Measurements from ENCODE around the gene PRRG2. TPM values are rescaled to one million over a fixed set of nuclear protein-coding genes. Genes with fewer than 3 reads are reported as not detected.

PRRG2 gene
- polyA plus RNA-seq, 10 donors = 0.22 to 0.81 (median 0.57) TPM

GRCh38 chr19:49587227-49587626 lies 6.1 kb downstream of the PRRG2 start:
- no peak for DNase-seq

- DNase-seq = no peak
Observed at GRCh38 chr19:49588365-49589122, 7.4 kb downstream of the PRRG2 start.

GRCh38 chr19:49589502-49589905 lies 8.4 kb downstream of the PRRG2 start:
- peak in 1 of 3 donors; percentile 48 for DNase-seq

- DNase-seq = peak; percentile 92 to 96 (median 95)
Observed at GRCh38 chr19:49590071-49590970, 9.2 kb downstream of the PRRG2 start.

- DNase-seq = peak; percentile 73 to 91 (median 80)
Observed at GRCh38 chr19:49590971-49591730, 10.0 kb downstream of the PRRG2 start, which contains the start of gene PRR12. Gene PRR12 (plus strand): TSS chr19:49591182. CDS start chr19:49591655, 473 bp downstream.

GRCh38 chr19:49591731-49592485 lies 10.8 kb downstream of the PRRG2 start:
- DNase-seq = peak in 2 of 3 donors; percentile 42 to 86

GRCh38 chr19:49592486-49593232 lies 11.5 kb downstream of the PRRG2 start:
- DNase-seq = peak in 1 of 3 donors; percentile 34

GRCh38 chr19:49593233-49594113 lies 12.4 kb downstream of the PRRG2 start:
- peak; percentile 90 to 96 (median 92) for DNase-seq

- DNase-seq = no peak
Observed at GRCh38 chr19:49594157-49594992, 13.3 kb downstream of the PRRG2 start.

- no peak for DNase-seq
Observed at GRCh38 chr19:49594993-49595818, 14.1 kb downstream of the PRRG2 start.

- DNase-seq = no peak
Observed at GRCh38 chr19:49595819-49596404, 14.8 kb downstream of the PRRG2 start.

- no peak for DNase-seq
Observed at GRCh38 chr19:49596407-49596806, 15.3 kb downstream of the PRRG2 start.

- DNase-seq = no peak
Observed at GRCh38 chr19:49596954-49597702, 16.0 kb downstream of the PRRG2 start.

GRCh38 chr19:49597703-49597974 lies 16.5 kb downstream of the PRRG2 start:
- DNase-seq = no peak

GRCh38 chr19:49599378-49600295 lies 18.5 kb downstream of the PRRG2 start:
- DNase-seq = no peak
